GM21423 (cell line): ENCODE measurements around the gene RPL9.
"Not testable (repeated sequence)": the region's sequence is repeated elsewhere in the genome, so short reads cannot be mapped to it uniquely, and the experiment has no call there.

Experiments
- ATAC-seq: cut with Tn5 transposase; IDR thresholded peaks from one replicate; pipeline ENCODE4 v1.9.1; 2021; ENCODE audit warnings: mild to moderate bottlenecking, moderate library complexity; ENCODE audit not compliant: unreplicated experiment

RPL9 gene

GRCh38 chr4:39427520-39428114 is 31.1 kb downstream of the RPL9 start:
- ATAC-seq: no peak

- no peak for ATAC-seq
These were observed 32.0 kb downstream of the RPL9 start for GRCh38 chr4:39426728-39427127.

GRCh38 chr4:39425297-39425696 is 33.4 kb downstream of the RPL9 start:
- ATAC-seq: not testable (repeated sequence)

GRCh38 chr4:39422247-39422646 is 36.5 kb downstream of the RPL9 start:
- ATAC-seq: no peak

GRCh38 chr4:39415678-39416283 is 42.9 kb downstream of the RPL9 start:
- ATAC-seq: no peak

- ATAC-seq: not testable (repeated sequence)
These were observed 47.2 kb downstream of the RPL9 start for GRCh38 chr4:39411561-39411960.

GRCh38 chr4:39410415-39410814 is 48.3 kb downstream of the RPL9 start:
- ATAC-seq: no peak

GRCh38 chr4:39407584-39407885 is 51.2 kb downstream of the RPL9 start:
- no peak for ATAC-seq

GRCh38 chr4:39406763-39407583 is 51.7 kb downstream of the RPL9 start, which contains the start of gene KLB:
KLB (plus strand) TSS chr4:39406930; CDS start chr4:39406950, 20 bp downstream.
- no peak for ATAC-seq
